Natural killer cell (primary cell): ENCODE results near the gene DACH2. TPM values are rescaled to one million over a fixed set of nuclear protein-coding genes. Genes with fewer than 3 reads are reported as not detected.

ENCODE experiments used
- ATAC-seq, 3 donors: fragments of 150-1000 bp in 2 of 3; fragments of 200-7000 bp in 1 of 3; cut with Tn5 transposase; 1 replicate in 1 of 3; 2 replicates in 2 of 3; pipeline ENCODE4 v1.10.0; 2021; ENCODE audit warnings: mild to moderate bottlenecking in 2 of 3, moderate library complexity in 2 of 3
- DNase-seq, 2 donors: peaks; one replicate each; pipeline versions ENCODE4 v3.0.0 to v3.0.0-alpha.2; 2013 to 2021; ENCODE audit warnings: mixed read lengths in 1 of 2
- H3K27ac ChIP-seq: one replicate; pipeline ENCODE4 v1.5.1; 2013; ENCODE audit warnings: mild to moderate bottlenecking, low read length
- H3K27me3 ChIP-seq: one replicate; pipeline ENCODE4 v1.6.1; 2013; ENCODE audit warnings: low read length; ENCODE audit not compliant: control insufficient read depth, insufficient read depth
- H3K36me3 ChIP-seq: one replicate; pipeline ENCODE4 v1.6.1; 2013; ENCODE audit warnings: low read length; ENCODE audit not compliant: control insufficient read depth, insufficient read depth
- H3K4me1 ChIP-seq: one replicate; pipeline ENCODE4 v1.6.1; 2013; ENCODE audit warnings: low read length; ENCODE audit not compliant: control insufficient read depth, insufficient read depth
- H3K4me3 ChIP-seq: one replicate; pipeline ENCODE4 v1.5.1; 2013; ENCODE audit warnings: low read length
- H3K9me3 ChIP-seq: one replicate; pipeline ENCODE4 v1.6.1; 2013; ENCODE audit warnings: low read length; ENCODE audit not compliant: control insufficient read depth, insufficient read depth
- H3K27ac Mint-ChIP-seq, 2 donors: one replicate each; pipeline ENCODE4 v1.8.0; 2022; ENCODE audit warnings: mild to moderate bottlenecking in 2 of 2, mixed read lengths in 2 of 2, moderate library complexity in 1 of 2
- H3K27me3 Mint-ChIP-seq, 2 donors: one replicate each; pipeline ENCODE4 v1.8.0; 2022; ENCODE audit warnings: low read depth in 2 of 2, mixed read lengths in 2 of 2
- H3K36me3 Mint-ChIP-seq: one replicate; pipeline ENCODE4 v1.8.0; 2022; ENCODE audit warnings: mixed read lengths
- H3K4me1 Mint-ChIP-seq, 2 donors: one replicate each; pipeline ENCODE4 v1.8.0; 2022; ENCODE audit warnings: mixed read lengths in 2 of 2
- H3K4me3 Mint-ChIP-seq: one replicate; pipeline ENCODE4 v1.8.0; 2022; ENCODE audit warnings: mild to moderate bottlenecking, moderate library complexity, mixed read lengths
- H3K9me3 Mint-ChIP-seq, 2 donors: one replicate each; pipeline ENCODE4 v1.8.0; 2022; ENCODE audit warnings: mixed read lengths in 2 of 2
- CTCF ChIP-seq: fragments of 200-600 bp; IDR thresholded peaks from one replicate; pipeline ENCODE4 v1.8.0; 2022; ENCODE audit warnings: antibody characterized with exemption
- WGBS: methylation state at CpG from one replicate; pipeline ENCODE4 v1.1.7; 2013; ENCODE audit warnings: missing lambda C conversion rate; ENCODE audit not compliant: insufficient coverage; 5-methylcytosine and 5-hydroxymethylcytosine counted together
- intact Hi-C: fragments of 100-400 bp; cut with micrococcal nuclease; formaldehyde crosslinking; loops from one replicate; pipeline ENCODE4 v1.14.2; 2022
- total RNA-seq, 4 donors: library from RNA; stranded (reverse); fragments of 120-200 nt in 1 of 4; gene quantifications; one replicate each; pipeline versions ENCODE4 v1.2.3 to v1.2.4, GENCODE V29; 2013 to 2022

Gene DACH2
- total RNA-seq, 3 donors from 2014 or later (not counting 1 experiment from before 2014, with no cell fraction given): not detected

GRCh38 chrX:86436116-86436515, 287.9 kb downstream of the DACH2 start:
- no peaks in the 10 kb centered on the region for H3K36me3 ChIP-seq
- DNase-seq (no peak), ATAC-seq (no peak)
- Mint-ChIP-seq H3K4me1 (no peaks in the 10 kb centered on the region), H3K27me3 (no peaks in the 10 kb centered on the region), H3K9me3 (peaks cover 0 to 5% of the 10 kb centered on the region in 2 donors), H3K27ac (no peak overlapping the region), H3K4me3 (no peak overlapping the region), H3K36me3 (no peaks in the 10 kb centered on the region)
- no peaks in the 10 kb centered on the region for H3K9me3 ChIP-seq
- no peak overlapping the region for H3K4me3 ChIP-seq
- intact Hi-C loops: no loop called here
- H3K27ac ChIP-seq: no peak overlapping the region
- TF ChIP-seq CTCF: no peak
- H3K4me1 ChIP-seq: no peaks in the 10 kb centered on the region
- H3K27me3 ChIP-seq: no peaks in the 10 kb centered on the region

- H3K27me3 ChIP-seq: no peaks in the 10 kb centered on the region
- Mint-ChIP-seq H3K4me3 (no peak overlapping the region), H3K27me3 (no peaks in the 10 kb centered on the region), H3K9me3 (peaks cover 3 to 11% of the 10 kb centered on the region in 2 donors), H3K36me3 (no peaks in the 10 kb centered on the region), H3K27ac (no peak overlapping the region), H3K4me1 (no peaks in the 10 kb centered on the region)
- ATAC-seq: no peak
- no peaks in the 10 kb centered on the region for H3K36me3 ChIP-seq
- 79% methylated on average over 5 of the region's 5 CpGs for WGBS
- intact Hi-C loops: no loop called here
- H3K27ac ChIP-seq: no peak overlapping the region
- H3K4me3 ChIP-seq: no peak overlapping the region
- peaks cover 2% of the 10 kb centered on the region for H3K9me3 ChIP-seq
- no peak for DNase-seq
- no peaks in the 10 kb centered on the region for H3K4me1 ChIP-seq
- TF ChIP-seq CTCF: no peak
These were observed 307.2 kb downstream of the DACH2 start for GRCh38 chrX:86455495-86455894.

GRCh38 chrX:86460760-86461159, 312.5 kb downstream of the DACH2 start:
- no peak overlapping the region for H3K4me3 ChIP-seq
- TF ChIP-seq CTCF: no peak
- no CpG with 5 or more reads among the region's 3 CpGs for WGBS
- DNase-seq (no peak), ATAC-seq (no peak)
- no peaks in the 10 kb centered on the region for H3K27me3 ChIP-seq
- no peak overlapping the region for H3K4me3 Mint-ChIP-seq
- no peaks in the 10 kb centered on the region for H3K27me3 Mint-ChIP-seq
- no peaks in the 10 kb centered on the region for H3K36me3 ChIP-seq
- H3K27ac ChIP-seq: no peak overlapping the region
- intact Hi-C loops: no loop called here
- H3K27ac Mint-ChIP-seq: no peak overlapping the region
- H3K36me3 Mint-ChIP-seq: no peaks in the 10 kb centered on the region
- H3K9me3 ChIP-seq: no peaks in the 10 kb centered on the region
- no peaks in the 10 kb centered on the region for H3K4me1 Mint-ChIP-seq
- no peaks in the 10 kb centered on the region for H3K9me3 Mint-ChIP-seq
- no peaks in the 10 kb centered on the region for H3K4me1 ChIP-seq

- no peaks in the 10 kb centered on the region for H3K4me1 ChIP-seq
- Mint-ChIP-seq H3K27ac (no peak overlapping the region), H3K4me1 (no peaks in the 10 kb centered on the region), H3K4me3 (no peak overlapping the region), H3K27me3 (no peaks in the 10 kb centered on the region), H3K36me3 (no peaks in the 10 kb centered on the region), H3K9me3 (peaks cover 2 to 3% of the 10 kb centered on the region in 2 donors)
- ATAC-seq (no peak), DNase-seq (no peak)
- intact Hi-C loops: no loop called here
- H3K27ac ChIP-seq: no peak overlapping the region
- H3K27me3 ChIP-seq: no peaks in the 10 kb centered on the region
- no peaks in the 10 kb centered on the region for H3K36me3 ChIP-seq
- no peak overlapping the region for H3K4me3 ChIP-seq
- no CpG with 5 or more reads among the region's 1 CpG for WGBS
- H3K9me3 ChIP-seq: no peaks in the 10 kb centered on the region
- TF ChIP-seq CTCF: no peak
These were observed 356.0 kb downstream of the DACH2 start for GRCh38 chrX:86504297-86504696.
